ENCODE measurements around the gene GSG1L. TPM values are rescaled to one million over a fixed set of nuclear protein-coding genes. Genes with fewer than 3 reads are reported as not detected.

GSG1L gene
- total and polyA plus RNA-seq, 2 of the 13 experiments (the other 11 are each of a cell fraction or from before 2014, with no cell fraction given), result not detected

- H3K4me2 ChIP-seq (ENCODE audit: low read depth, low read length), result no peak overlapping the region
- no peaks in the 10 kb centered on the region for H3K9me3 ChIP-seq (ENCODE audit: low read length)
- no peak overlapping the region for H3K27ac ChIP-seq (ENCODE audit: extremely low read length, insufficient read depth, low read length)
- CTCF ChIA-PET (ENCODE audit: low intra/inter-chr PET ratio, low total read pairs), result no interaction called here
- DNase-seq (ENCODE audit: low spot score) (no peak), FAIRE-seq (no peak), ATAC-seq (no peak)
- in situ Hi-C loops (cut with HindIII; ENCODE audit: extremely low pct_ligation_motif_present, low pct_unique_long_range_greater_than_20kb), result no loop called here
- no peak overlapping the region for H3K4me3 ChIP-seq (replicated peaks in 1 of 3; ENCODE audit: insufficient read depth in 1 of 3, low read depth in 2 of 3, low read length in 3 of 3)
- H2AFZ ChIP-seq (ENCODE audit: low read length), result no peak overlapping the region
- H3K9ac ChIP-seq (ENCODE audit: insufficient read depth, low read depth, low read length), result no peak overlapping the region
- no TSS peak for BruUV-seq (replicated peaks)
- WGBS (ENCODE audit: low lambda C conversion rate), result 0% methylated on average over 1 of the region's 1 CpG
- H3K36me3 ChIP-seq (replicated peaks in 1 of 2; ENCODE audit: control insufficient read depth in 1 of 2, insufficient read depth in 2 of 2, low read length in 2 of 2), result no peaks in the 10 kb centered on the region
- no peaks in the 10 kb centered on the region; the same call in 1 of the 2 replicates for H4K20me1 ChIP-seq (ENCODE audit: insufficient read depth, low read length)
- no peaks in the 10 kb centered on the region for H3K4me1 ChIP-seq (ENCODE audit: insufficient read depth, low read length)
- POLR2A ChIA-PET, result no interaction called here
- TF ChIP-seq CEBPB (IDR thresholded peaks at IDR 0.05; ENCODE audit: borderline replicate concordance, low read depth, low read length) (peak; percentile 72; the same call in 1 of the 2 replicates), ZNF891 (CRISPR knock-in tag; IDR thresholded peaks at IDR 0.05) (no peak)
- intact Hi-C loops (cut with micrococcal nuclease; ENCODE audit: unreplicated experiment), result no loop called here
- peaks cover 0 to 16% of the 10 kb centered on the region in 2 experiments; a peak in 1 of 5 replicates for H3K27me3 ChIP-seq (ENCODE audit: control insufficient read depth in 1 of 2, insufficient read depth in 2 of 2, low read length in 2 of 2)
- no peaks in the 10 kb centered on the region for H3K79me2 ChIP-seq (ENCODE audit: insufficient read depth, low read length)
Measured at GRCh38 chr16:27917949-27918348, 145.6 kb downstream of the GSG1L start.

- Histone ChIP-seq H2AFZ (ENCODE audit: low read length) (no peak overlapping the region), H3K4me1 (ENCODE audit: insufficient read depth, low read length) (no peaks in the 10 kb centered on the region), H3K27ac (ENCODE audit: extremely low read length, insufficient read depth, low read length) (no peak overlapping the region), H3K36me3 (replicated peaks in 1 of 2; ENCODE audit: control insufficient read depth in 1 of 2, insufficient read depth in 2 of 2, low read length in 2 of 2) (no peaks in the 10 kb centered on the region), H3K9me3 (ENCODE audit: low read length) (no peaks in the 10 kb centered on the region), H3K9ac (ENCODE audit: insufficient read depth, low read depth, low read length) (no peak overlapping the region), H3K27me3 (ENCODE audit: control insufficient read depth in 1 of 2, insufficient read depth in 2 of 2, low read length in 2 of 2) (no peaks in the 10 kb centered on the region), H3K4me3 (replicated peaks in 1 of 3; ENCODE audit: insufficient read depth in 1 of 3, low read depth in 2 of 3, low read length in 3 of 3) (no peak overlapping the region), H3K79me2 (ENCODE audit: insufficient read depth, low read length) (no peaks in the 10 kb centered on the region), H4K20me1 (ENCODE audit: insufficient read depth, low read length) (no peaks in the 10 kb centered on the region), H3K4me2 (ENCODE audit: low read depth, low read length) (no peak overlapping the region)
- in situ Hi-C loops (cut with HindIII; ENCODE audit: extremely low pct_ligation_motif_present, low pct_unique_long_range_greater_than_20kb), result no loop called here
- no peak for FAIRE-seq
- no peak for ATAC-seq
- DNase-seq (ENCODE audit: low spot score), result no peak
- BruUV-seq (replicated peaks), result no TSS peak
- 2% methylated on average over 2 of the region's 2 CpGs for WGBS (ENCODE audit: low lambda C conversion rate)
- CTCF ChIA-PET (ENCODE audit: low intra/inter-chr PET ratio, low total read pairs), result no interaction called here
- POLR2A ChIA-PET, result no interaction called here
- intact Hi-C loops (cut with micrococcal nuclease; ENCODE audit: unreplicated experiment), result no loop called here
- TF ChIP-seq ZNF629 (CRISPR knock-in tag; conservative IDR thresholded peaks at IDR 0.05) (no peak), MNT (IDR thresholded peaks at IDR 0.05) (peak; percentile 66), SIN3A (IDR thresholded peaks at IDR 0.05; ENCODE audit: borderline replicate concordance, low read depth, low read length) (no peak), XBP1 (CRISPR knock-in tag; IDR thresholded peaks at IDR 0.05) (no peak)
- TF ChIP-seq, protein P1, sequence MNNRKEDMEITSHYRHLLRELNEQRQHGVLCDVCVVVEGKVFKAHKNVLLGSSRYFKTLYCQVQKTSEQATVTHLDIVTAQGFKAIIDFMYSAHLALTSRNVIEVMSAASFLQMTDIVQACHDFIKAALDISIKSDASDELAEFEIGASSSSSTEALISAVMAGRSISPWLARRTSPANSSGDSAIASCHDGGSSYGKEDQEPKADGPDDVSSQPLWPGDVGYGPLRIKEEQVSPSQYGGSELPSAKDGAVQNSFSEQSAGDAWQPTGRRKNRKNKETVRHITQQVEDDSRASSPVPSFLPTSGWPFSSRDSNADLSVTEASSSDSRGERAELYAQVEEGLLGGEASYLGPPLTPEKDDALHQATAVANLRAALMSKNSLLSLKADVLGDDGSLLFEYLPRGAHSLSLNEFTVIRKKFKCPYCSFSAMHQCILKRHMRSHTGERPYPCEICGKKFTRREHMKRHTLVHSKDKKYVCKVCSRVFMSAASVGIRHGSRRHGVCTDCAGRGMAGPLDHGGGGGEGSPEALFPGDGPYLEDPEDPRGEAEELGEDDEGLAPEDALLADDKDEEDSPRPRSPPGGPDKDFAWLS (CRISPR knock-in tag; IDR thresholded peaks at IDR 0.05; ENCODE audit: borderline replicate concordance), result no peak
Measured at GRCh38 chr16:27911486-27911885, 152.0 kb downstream of the GSG1L start.

Data from HepG2 (cell line).